NCI-H526 treated with DMSO at 0.1 percent for 48 hours (cell line): ENCODE results near the gene MLLT10.

ENCODE experiments used
- DNase-seq: peaks from one replicate; lab custom pipeline; 2025; lab: John Stamatoyannopoulos, UW

The MLLT10 gene

DNA sequence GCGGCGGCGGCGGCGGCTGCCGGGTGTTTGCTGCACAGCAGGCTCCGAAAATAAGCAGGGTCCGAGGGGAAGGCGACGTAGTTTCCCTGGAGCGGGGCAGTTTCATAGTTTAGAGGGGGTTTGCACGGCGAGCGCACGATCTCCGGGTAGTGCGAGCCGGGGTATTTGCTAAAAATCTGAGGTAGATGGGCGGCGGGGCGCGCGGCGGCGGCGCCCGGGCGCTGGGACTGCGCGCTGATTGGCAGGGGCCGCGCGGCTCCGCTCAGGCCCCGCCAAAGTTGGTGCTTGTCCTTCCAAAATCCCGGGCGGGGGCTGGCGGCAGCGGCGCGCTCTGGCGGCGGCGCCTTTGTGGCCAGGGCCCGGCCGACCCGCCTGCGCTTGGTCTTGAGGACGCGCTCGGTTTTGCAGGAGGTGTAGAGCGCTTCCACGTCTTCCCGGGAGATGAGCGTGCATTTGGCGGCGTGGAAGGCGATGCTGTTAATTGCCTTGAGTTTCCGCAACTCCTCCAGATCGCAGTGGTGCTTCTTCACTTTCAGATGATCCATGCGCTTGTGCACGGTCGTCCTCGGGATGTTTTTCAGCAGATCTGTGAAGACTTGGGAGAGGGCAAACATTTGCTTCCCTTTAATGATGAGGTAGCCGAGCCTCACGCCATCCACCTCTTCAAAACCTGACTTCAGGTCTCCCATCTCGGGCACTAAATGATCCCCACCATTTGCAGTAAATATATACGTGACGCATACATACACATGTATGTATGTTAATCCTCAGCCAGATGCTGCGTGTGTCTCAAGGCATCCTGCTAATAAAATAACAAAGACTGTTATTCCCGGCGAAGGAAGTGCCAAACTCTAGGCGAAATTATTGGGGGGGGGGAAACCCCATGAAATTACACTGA is 16.6 kb upstream of the MLLT10 start:
- DNase-seq, result peak; percentile 67

DNA sequence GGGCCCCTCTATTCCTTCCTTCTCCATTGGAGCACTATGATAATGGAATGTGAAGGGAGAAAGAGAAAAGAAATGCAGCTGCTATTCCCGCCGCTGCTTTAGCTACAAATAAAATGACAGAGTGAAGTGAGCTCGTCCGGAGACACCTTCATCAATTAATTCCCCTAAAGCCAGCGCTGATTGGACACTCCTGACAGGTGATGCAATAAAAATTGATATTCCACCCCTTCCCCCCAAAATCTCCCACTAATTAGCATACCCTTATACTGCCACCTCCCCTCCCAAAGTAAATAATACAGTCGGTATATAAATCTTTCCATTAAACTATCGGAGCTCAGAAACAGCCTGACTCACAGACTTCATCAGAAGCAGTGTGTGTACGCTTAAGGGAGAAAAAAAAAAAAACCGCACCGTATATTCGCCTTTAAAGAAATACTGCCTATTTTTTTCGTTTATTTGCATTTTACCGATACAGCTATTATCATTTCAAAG is 15.8 kb upstream of the MLLT10 start:
- DNase-seq, result peak; percentile 84

DNA sequence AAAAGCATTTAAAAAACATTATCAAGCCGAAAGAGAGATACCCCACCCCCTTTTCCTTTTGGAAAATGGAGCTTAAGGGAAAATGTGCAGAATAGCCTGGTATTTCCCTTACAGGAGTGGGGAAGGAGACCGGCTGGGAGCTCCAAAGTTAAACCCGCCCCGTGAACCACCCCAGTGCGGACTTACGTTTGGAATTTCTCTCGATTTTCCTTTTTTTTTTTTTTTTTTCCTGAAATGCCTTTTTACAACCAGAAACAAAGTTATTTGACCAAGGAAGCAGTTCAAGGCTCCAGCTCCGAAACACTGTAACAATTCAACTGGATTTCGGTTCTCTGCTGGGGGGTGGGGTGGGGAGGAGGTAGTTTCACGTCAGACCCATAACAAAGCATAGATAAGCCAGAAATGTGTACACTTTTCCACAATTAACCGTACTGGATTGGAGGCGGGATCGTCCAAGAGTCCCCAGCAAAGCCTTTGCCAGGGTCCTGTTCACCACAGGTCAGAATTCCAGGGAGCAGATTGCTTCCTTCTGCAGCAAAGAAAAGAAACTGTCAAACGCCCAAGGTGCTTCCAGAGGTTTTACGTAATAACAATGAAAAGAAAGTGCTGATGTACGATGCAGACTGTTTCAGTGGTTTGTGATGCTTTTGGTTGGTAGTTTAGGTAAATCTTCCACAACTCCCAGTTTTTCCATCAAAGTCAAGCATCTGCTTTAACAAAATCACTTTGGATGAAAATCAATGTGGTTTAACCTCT is 15.2 kb upstream of the MLLT10 start:
- DNase-seq, result peak; percentile 32

DNA sequence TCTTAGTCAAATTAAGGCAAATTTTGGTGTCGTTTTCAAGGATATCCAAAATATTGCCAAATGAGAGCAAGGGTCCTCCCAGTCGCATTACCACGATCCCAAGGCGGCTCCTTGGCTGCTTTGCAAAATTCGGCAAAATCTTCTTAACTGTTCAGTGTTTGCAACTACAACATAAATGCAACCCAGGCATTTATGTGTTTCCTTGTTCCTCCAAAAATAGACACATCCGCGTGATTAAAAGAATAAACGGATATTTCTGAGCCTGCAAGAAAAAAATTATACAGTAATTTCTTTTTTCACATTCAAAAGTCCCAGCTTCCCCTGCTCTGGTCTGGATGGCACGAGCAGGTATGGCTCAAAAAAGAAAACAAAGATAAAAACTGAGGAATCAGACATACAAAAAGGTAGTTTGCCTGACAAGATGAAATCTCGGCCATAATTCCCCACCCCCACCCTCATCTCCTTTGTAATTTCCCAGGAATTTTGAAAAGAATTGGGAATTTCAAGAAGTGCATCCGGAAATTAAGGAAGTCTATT is 14.6 kb upstream of the MLLT10 start:
- no peak for DNase-seq

DNA sequence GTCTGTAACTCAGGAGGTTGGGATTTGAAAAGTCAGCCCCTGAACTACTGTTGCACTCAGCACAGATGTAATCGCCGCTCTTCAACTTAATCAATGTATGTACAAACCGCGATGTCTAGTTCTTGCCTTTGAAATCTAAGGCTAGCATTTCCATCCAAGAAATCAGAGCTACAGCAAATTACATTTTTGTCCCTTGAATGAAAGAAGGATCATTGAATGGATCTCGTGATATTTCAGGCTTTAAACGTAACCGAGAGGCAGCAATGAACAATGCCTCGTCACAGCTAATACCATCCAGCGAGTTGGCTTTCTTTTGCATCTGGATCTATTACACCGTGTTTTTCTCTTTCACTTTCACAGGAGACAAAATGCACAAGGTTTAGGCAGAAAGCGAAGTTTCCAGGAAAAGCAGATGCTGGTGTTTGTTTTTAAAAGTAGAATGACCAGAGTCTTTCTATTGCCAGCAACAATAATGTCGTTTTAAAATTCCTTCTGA is 14.0 kb upstream of the MLLT10 start:
- peak; percentile 57 for DNase-seq

DNA sequence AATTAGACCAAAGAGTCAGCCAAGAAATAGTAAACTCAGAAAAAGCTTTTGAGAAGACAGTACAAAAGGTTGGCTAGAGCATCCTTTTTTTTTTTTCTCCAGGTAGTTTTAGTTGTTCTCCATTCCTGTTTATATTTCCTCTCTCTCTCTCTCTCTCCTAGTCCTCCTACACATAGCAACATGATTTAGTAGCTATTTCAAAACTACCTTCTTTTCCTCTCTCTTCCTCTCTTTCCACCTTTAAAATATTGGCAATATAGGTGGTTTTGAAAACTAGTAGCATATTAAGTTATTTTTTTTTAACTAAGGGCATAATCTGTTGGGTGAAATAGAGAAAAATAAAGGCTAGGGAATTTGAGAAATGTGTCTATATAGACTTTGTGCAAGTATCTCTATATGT is 13.5 kb upstream of the MLLT10 start:
- no peak for DNase-seq

DNA sequence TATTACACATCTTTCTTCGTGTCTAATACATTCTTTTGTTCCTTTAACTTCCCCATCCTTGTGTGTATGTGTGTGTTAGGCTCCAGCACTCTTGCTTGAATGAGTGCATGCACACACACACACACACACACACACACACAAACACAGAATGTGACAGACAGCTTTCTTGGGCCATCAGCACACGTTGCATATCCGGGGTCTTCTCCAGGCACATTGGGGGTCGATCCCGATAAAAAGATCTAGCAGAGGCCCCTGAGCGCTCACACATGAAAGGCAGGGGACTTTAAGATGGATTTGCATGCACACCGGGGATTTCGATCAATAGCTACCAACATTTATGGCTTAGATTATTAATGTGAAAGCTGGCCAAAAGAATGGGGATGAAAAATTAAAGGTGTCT is 13.1 kb upstream of the MLLT10 start:
- DNase-seq, result no peak

DNA sequence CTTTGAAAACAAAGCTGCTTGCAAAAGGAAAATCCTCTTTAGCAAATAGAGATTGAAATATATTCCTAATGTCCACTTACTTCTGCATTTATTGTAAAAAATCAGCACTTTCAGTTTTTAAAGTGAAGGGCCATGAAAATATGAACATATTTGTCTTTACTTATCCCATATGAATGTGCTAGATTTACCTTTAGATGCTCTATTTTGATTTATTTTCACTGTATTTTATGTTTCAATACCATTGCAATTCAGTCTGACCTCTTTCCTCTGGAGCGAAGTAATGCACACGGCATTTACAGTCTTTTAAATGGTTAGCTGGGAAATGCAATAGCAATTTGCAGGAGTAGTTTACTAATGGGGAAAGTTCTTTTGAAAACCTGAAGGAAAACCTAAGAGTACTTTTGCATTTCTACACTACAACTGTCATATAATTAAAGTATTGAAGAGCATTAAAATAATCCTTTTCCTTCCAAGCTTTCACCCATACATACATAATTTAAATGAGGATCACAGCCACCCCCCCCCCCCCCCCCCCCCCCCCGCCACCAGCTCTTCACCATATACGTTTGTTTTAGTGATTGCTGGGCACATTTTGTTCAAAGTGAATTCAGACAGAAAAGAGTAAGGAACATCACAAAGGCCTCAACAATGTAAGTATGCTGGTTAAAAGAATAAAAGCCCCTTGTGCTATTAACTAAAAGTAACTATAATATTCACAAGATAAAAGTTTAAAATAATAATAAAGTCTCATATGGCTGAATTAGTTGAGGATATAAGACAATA is 12.1 kb upstream of the MLLT10 start:
- DNase-seq, result no peak

DNA sequence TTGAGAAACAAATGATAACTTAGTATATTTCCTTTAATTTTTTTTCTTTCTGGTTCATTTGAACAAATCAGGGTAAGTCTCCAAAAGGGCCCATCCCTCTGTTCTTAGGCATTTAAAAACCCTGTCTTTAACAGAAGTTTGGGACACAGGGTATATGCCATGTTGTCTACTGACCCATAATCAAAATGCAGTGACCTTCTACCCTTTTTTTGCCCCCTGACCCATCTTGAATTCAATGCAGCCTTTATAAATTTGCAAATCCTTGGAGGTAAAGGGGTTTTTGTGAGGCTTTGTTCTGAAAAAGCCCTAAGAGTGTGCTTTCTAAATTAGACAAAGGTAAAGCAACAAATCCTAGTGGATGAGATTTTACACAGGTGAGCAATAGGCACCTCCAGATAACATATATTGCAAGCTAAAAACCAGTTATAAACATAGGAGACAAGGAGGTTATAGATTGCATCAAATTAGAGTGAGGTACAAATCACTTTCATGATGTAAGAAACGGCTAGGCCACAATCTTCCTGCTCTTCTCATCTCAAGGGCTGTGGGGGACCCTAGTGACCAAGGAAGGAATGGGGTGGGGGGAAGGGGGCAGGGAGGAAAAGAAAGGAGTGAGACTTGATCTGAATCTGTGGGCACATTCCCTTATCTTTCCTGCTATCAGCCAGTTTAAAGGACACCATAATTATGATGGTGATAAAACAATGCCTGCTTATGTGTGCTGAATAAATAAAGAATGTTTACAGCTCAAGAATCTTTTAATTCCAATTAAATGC is 11.2 kb upstream of the MLLT10 start:
- no peak for DNase-seq

DNA sequence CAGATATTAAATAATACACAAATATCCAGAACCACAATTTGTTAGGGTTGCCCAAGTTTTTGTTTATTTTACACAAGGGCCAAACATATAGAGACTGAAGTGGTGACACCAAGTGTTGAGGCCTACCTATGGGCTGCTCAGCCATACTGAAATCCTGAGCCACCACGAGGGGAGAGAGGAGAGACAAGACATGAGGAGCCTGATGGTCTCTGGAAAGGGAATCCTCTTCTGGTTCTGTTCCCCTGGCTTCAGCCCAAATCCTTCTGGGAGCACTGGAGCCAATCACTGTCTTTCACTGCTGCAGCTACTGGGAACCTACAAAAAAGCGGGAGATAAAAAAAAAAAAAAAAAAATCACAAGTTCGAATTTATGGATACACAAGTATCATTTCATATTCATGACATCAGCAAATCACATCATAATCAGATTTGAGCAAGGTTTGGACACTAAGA is 10.4 kb upstream of the MLLT10 start:
- DNase-seq, result no peak

DNA sequence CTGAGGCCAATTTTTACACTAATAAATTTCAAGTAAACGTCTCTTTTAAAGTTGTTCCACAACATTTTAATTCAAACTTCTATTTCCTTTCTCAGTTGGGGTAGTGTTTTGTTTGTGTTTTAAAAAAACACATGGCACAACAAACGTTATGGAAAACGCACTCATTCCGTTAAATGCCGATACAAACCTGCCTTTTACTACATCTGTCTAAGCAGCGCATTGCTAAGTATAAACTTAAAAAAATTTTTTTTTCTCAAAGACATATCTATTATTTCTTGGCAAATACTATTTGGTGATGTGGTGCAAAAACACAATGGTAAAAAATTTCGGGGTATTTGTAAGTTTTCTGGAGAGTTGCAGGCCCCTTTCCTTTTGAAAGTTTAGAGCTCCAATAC is 9.9 kb upstream of the MLLT10 start:
- DNase-seq, result no peak

DNA sequence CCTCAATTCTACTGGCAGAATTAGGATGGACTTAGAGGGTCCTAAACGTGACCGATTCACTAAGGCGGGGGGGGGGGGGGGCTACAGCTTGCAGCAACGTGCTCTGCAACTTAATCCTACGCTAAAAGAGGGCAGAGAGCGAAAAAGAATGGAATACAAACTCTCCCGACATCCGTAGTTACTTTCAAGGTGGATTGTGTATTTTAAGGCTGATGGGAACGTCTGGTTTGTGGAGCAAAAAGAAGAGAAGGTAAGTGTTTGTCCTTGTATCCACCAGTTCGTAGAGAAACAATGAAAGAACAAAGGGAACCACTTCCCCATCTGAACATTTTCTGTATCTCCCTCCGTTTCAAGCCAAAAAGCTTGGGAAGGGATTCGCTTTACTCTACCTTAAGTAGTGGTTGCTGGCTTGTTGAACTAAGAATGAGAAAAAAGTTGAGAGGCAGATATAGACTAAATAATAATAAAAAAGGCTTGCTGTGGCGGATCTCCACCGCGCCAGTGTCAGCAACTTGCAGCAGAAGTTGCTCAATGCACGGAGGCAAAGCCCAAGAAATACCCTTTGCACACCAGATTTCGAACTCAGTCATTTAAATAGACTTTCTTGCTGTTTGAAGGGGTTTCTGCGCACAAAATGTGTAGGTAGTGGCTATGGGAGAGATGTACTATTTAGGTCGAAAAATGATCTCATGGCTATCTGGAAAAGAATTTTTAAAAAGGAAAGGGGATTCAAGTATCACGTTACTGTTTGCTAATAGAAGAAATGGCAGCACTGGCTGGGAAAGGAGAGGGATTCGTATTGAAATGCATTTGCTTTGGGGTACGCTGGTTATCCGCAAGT is 9.3 kb upstream of the MLLT10 start:
- peak; percentile 67 for DNase-seq

DNA sequence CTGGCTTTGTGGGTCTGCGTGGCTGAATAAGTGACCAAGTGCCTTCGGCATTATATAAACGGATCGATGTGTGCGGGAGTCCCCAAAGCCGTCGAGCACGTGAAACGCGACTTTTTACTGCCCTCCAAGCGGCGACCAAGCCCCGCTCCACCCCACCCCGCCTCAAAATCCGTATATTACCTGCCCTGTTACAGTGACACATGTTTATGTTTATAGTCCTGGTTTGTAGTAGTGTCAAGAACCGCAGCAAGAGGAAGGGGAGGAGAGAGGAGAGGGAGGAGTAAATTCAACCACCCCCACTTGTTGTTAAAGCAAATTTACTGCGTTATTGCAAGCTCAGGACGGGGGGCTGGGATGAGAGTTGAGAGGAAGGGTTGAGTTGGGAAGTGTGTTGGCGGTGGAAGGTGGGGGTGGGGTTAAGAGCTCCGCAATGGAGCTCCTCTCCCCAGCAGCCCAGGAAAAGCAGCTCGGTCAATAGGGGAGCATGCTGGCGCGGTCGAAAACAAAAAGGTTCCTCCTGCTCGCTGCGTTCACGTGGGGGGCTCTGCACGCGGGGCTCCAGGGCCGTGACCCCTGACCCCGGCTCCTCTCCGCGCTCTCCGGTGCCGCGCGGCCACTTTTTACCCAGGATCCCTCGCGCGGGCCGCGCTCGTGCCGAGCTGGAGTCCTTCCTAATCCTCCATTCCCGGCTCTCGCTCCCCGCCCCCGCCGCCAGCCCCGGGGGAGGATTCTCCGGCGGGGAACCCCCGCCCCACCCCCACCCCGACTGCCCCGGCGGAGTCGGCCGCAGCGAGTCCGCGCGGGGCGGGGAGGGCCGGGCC is 8.5 kb upstream of the MLLT10 start, which contains the start of gene SKIDA1:
Gene SKIDA1, minus strand, starts transcription at position 316 of the 821 bp plus-strand sequence. CDS start 7,860 bp downstream, outside the sequence.
- DNase-seq, result peak; percentile 71

DNA sequence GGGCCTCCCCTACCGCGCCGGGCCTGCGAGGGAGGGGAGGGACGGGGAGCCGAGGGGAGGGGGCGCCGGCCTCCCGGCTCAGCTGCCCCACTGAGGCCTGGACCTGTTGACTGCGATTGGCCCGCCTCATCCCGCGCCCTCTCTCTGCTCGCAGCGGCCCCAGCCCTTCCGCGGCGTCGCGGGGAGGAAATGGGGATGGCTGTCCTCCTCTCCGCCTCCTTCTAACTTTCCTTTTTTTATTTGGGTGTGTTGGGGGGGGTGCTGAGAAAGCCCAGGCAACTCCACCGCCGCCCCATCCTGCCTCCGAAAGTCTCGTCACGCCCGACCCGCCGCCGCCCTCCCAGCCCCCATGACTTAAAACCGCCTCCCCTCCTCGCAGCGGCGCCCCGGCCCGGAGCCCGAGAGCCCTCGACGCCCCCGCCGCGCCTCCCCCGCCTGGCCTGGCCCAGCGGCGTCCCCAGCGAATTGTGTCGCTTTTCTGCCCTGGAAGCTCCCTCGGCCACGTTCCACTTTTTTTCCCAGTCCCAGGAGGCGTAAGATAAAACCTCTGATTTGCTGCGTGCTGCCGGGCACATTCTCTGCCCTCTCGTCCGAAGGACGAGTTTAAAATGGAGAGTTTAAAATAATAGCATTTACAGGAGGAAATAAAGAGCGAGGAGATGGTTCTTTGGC is 7.7 kb upstream of the MLLT10 start:
- peak; percentile 61 for DNase-seq

DNA sequence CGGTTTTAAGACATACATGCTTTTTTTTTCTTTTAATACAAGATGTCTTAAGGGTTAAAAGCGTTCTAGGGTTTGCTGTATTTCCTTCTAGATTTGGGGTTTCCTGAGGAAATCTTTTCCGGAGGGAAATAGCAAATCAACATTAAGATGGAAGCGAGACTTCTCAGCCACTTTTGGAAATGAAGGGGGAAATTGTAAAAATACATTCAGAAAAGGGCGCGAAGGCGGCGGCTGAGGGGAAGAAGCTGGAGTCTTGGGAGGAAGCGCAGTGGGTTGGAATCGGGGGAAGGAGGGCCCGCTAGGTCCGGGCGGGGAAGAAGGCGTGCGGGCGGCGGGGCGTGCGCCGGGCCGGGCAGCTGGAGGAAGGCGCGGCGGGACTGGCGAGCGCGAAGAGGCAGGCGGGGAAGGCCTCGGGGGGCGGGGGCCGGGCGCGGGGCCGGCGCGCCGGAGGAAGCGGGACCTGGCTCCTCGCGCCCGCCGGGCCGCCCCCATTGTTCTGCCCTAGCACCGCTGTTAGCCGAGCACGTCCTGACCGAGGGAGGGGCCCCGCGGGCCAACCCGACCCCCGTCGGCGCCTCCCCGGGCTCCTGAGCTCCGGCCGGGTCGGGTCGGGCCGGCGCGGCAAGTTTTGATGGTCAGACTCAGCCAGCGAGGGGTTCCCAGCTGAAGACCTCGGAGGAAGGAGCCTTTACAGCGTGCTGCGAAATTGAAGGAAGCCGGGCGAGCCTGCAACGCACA is 7.0 kb upstream of the MLLT10 start:
- DNase-seq, result no peak

DNA sequence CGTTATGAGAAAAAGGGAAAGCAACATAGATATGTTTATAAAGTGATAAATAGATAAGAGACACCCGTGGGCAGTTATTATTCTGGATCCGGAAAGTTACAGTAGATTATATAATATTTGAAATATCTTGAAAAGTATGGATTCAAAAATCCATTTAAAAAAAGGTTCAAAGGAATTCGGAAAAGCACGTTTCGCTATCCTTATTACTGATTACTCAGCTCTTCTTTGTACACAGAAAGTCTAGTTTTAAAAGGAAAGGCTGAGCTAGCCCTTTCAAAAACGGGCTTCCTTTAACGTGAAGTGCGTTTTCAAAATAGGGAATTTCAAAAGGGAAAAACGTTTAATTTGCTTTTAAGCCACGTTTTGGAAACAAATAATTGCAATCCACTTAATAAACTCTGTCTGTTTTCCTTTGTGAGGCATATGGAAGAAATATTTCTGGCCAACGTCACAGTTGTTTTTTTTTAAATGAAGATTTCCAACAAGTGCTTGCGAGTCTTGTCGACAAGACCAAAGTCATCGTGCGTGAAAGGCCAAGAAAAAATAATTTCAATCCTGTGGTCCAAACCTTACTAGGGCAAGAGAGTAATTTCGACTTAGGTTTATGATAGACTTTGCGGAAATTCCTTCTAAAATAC is 6.3 kb upstream of the MLLT10 start:
- peak; percentile 45 for DNase-seq
